ENCODE results near the gene FBXL19.

Gene FBXL19

DNA sequence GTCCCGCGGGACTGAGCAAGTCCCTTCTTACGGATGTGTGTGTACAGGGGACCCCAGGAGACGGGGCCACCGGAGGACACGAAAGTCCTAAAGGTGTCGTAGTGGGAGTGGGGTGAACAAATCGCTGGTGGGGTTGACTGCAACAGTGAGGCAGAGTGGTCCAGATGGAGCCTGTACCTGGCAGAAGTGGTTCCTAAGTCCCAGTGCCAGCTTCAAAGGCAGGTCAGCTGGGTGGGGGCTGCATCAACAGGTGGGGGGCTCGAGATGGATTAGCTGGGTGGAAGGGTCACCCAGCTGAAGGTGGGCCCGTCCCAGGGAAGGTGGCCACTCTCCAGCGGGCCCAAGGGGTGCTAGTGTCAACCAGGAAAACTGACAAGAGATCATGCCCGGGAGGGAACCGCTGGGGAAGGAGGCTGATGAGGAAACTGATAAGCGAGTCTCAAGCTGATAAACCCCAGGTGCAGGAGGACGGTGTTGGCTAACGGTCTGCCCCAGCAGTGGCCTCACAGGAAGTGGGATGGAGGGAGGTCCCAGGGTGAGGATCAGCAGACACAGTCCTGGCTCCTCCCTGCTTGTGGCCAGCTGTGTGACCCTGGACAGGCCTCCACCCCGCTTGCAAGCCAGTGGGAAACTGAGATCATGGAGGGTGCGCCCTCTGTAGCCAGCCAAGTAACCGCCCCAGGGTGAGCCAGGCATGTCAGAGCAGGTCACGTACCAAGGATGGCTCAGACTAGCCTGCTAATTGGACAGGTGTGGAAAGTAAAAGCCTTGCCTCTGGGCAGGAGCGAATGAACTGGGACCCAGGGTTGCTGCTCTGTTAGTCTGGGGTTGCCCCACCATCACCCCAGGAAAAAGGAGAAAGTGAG, 26.5 kb downstream of the FBXL19 start (continued):
- TF ChIP-seq SP7 (tag by site-specific recombination; IDR thresholded peaks at IDR 0.05) (peak; percentile 80), YY1 (tag by site-specific recombination; IDR thresholded peaks at IDR 0.05) (no peak), ZNF302 (tag by site-specific recombination; IDR thresholded peaks at IDR 0.05; ENCODE audit: low read depth) (no peak), ZNF394 (tag by site-specific recombination; IDR thresholded peaks at IDR 0.05; ENCODE audit: borderline replicate concordance) (peak; percentile 25; the same call in 1 of the 2 replicates), ZNF692 (tag by site-specific recombination; IDR thresholded peaks at IDR 0.05) (peak; percentile 54; the same call in 1 of the 2 replicates), ZNF558 (tag by site-specific recombination; IDR thresholded peaks at IDR 0.05) (no peak), ZNF366 (tag by site-specific recombination; conservative IDR thresholded peaks at IDR 0.05) (peak; percentile 85), ZBTB1 (tag by site-specific recombination; IDR thresholded peaks at IDR 0.05) (no peak), ZIC2 (tag by site-specific recombination; IDR thresholded peaks at IDR 0.05) (peak; percentile 99), ZNF747 (tag by site-specific recombination; IDR thresholded peaks at IDR 0.05) (no peak), ZSCAN18 (tag by site-specific recombination; IDR thresholded peaks at IDR 0.05) (no peak), ZNF121 (tag by site-specific recombination; IDR thresholded peaks at IDR 0.05) (no peak), PRDM4 (tag by site-specific recombination; IDR thresholded peaks at IDR 0.05) (no peak), ZNF311 (tag by site-specific recombination; IDR thresholded peaks at IDR 0.05; ENCODE audit: borderline replicate concordance) (no peak), KLF7 (tag by site-specific recombination; IDR thresholded peaks at IDR 0.05; ENCODE audit: borderline replicate concordance) (no peak), ZSCAN30 (tag by site-specific recombination; IDR thresholded peaks at IDR 0.05) (no peak), ZNF530 (tag by site-specific recombination; IDR thresholded peaks at IDR 0.05; ENCODE audit: low read depth) (no peak), ZBTB49 (tag by site-specific recombination; IDR thresholded peaks at IDR 0.05; ENCODE audit: low read depth) (no peak), ZNF792 (tag by site-specific recombination; IDR thresholded peaks at IDR 0.05) (no peak), ZNF501 (tag by site-specific recombination; IDR thresholded peaks at IDR 0.05) (no peak), ZNF221 (tag by site-specific recombination; IDR thresholded peaks at IDR 0.05; ENCODE audit: borderline replicate concordance) (no peak)
- TF ChIP-seq, protein P1, sequence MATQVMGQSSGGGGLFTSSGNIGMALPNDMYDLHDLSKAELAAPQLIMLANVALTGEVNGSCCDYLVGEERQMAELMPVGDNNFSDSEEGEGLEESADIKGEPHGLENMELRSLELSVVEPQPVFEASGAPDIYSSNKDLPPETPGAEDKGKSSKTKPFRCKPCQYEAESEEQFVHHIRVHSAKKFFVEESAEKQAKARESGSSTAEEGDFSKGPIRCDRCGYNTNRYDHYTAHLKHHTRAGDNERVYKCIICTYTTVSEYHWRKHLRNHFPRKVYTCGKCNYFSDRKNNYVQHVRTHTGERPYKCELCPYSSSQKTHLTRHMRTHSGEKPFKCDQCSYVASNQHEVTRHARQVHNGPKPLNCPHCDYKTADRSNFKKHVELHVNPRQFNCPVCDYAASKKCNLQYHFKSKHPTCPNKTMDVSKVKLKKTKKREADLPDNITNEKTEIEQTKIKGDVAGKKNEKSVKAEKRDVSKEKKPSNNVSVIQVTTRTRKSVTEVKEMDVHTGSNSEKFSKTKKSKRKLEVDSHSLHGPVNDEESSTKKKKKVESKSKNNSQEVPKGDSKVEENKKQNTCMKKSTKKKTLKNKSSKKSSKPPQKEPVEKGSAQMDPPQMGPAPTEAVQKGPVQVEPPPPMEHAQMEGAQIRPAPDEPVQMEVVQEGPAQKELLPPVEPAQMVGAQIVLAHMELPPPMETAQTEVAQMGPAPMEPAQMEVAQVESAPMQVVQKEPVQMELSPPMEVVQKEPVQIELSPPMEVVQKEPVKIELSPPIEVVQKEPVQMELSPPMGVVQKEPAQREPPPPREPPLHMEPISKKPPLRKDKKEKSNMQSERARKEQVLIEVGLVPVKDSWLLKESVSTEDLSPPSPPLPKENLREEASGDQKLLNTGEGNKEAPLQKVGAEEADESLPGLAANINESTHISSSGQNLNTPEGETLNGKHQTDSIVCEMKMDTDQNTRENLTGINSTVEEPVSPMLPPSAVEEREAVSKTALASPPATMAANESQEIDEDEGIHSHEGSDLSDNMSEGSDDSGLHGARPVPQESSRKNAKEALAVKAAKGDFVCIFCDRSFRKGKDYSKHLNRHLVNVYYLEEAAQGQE (tag by site-specific recombination; IDR thresholded peaks at IDR 0.05): no peak
- TF ChIP-seq, protein P2, sequence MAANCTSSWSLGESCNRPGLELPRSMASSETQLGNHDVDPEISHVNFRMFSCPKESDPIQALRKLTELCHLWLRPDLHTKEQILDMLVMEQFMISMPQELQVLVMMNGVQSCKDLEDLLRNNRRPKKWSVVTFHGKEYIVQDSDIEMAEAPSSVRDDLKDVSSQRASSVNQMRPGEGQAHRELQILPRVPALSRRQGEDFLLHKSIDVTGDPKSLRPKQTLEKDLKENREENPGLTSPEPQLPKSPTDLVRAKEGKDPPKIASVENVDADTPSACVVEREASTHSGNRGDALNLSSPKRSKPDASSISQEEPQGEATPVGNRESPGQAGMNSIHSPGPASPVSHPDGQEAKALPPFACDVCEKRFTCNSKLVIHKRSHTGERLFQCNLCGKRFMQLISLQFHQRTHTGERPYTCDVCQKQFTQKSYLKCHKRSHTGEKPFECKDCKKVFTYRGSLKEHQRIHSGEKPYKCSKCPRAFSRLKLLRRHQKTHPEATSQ (tag by site-specific recombination; IDR thresholded peaks at IDR 0.05): no peak
- TF ChIP-seq, protein P3, sequence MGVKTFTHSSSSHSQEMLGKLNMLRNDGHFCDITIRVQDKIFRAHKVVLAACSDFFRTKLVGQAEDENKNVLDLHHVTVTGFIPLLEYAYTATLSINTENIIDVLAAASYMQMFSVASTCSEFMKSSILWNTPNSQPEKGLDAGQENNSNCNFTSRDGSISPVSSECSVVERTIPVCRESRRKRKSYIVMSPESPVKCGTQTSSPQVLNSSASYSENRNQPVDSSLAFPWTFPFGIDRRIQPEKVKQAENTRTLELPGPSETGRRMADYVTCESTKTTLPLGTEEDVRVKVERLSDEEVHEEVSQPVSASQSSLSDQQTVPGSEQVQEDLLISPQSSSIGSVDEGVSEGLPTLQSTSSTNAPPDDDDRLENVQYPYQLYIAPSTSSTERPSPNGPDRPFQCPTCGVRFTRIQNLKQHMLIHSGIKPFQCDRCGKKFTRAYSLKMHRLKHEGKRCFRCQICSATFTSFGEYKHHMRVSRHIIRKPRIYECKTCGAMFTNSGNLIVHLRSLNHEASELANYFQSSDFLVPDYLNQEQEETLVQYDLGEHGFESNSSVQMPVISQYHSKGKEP (tag by site-specific recombination; IDR thresholded peaks at IDR 0.05): no peak
